ENCODE results near the gene ITGA8.

- TF ChIP-seq CTCF (IDR thresholded peaks at IDR 0.05 in 8 of 11, conservative IDR thresholded peaks at IDR 0.05 in 3 of 11) = no peak
- TF ChIP-seq POLR2A (IDR thresholded peaks at IDR 0.05) = no peak
- TF ChIP-seq POLR2AphosphoS5 (IDR thresholded peaks at IDR 0.05) = no peak
Measured at GRCh38 chr10:15652757-15653156, 67.0 kb downstream of the ITGA8 start.

Measured in spleen (tissue), 7 donors.